Transverse colon (tissue), 4 donors: ENCODE results near the gene COL24A1. TPM values are rescaled to one million over a fixed set of nuclear protein-coding genes. Genes with fewer than 3 reads are reported as not detected.
"Not testable (repeated sequence)": the region's sequence is repeated elsewhere in the genome, so short reads cannot be mapped to it uniquely, and the experiment has no call there.

Source experiments
- DNase-seq: peaks from one replicate; pipeline ENCODE4 v3.0.0-alpha.2; 2019
- H3K27ac ChIP-seq, 4 donors: fragments of 200-600 bp; sonication (generic); 2 replicates each; pipeline ENCODE4 v1.5.1; 2016 to 2018; ENCODE audit warnings: inconsistent platforms in 4 of 4
- H3K27me3 ChIP-seq: fragments of 200-600 bp; sonication (generic); 2 replicates; pipeline ENCODE4 v1.5.1; 2017; ENCODE audit warnings: inconsistent platforms
- H3K36me3 ChIP-seq, 4 donors: fragments of 200-600 bp; sonication (generic); 2 replicates each; pipeline ENCODE4 v1.5.1; 2017 to 2019; ENCODE audit warnings: inconsistent platforms in 4 of 4
- H3K4me1 ChIP-seq, 4 donors: fragments of 200-600 bp; sonication (generic); 2 replicates each; pipeline ENCODE4 v1.5.1; 2017 to 2020; ENCODE audit warnings: inconsistent platforms in 4 of 4
- H3K4me3 ChIP-seq, 4 donors: fragments of 200-600 bp; sonication (generic); 1 replicate in 1 of 4; 2 replicates in 3 of 4; pipeline versions ENCODE4 v1.5.1 to v1.6.1; 2017 to 2019; ENCODE audit warnings: inconsistent platforms in 4 of 4
- H3K9me3 ChIP-seq, 2 donors: fragments of 200-600 bp; sonication (generic); 2 replicates each; pipeline ENCODE4 v1.5.1; 2017 to 2019; ENCODE audit warnings: inconsistent platforms in 2 of 2
- EP300 ChIP-seq: sonication (generic); formaldehyde crosslinking; IDR thresholded peaks from one replicate; pipeline ENCODE4 v1.6.1; 2017; ENCODE audit warnings: antibody characterized with exemption, low read depth
- POLR2A ChIP-seq: fragments of 450-650 bp; IDR thresholded peaks from one replicate; pipeline ENCODE4 v1.6.1; 2016; ENCODE audit warnings: antibody characterized with exemption, mild to moderate bottlenecking, moderate library complexity
- POLR2AphosphoS5 ChIP-seq, 3 donors: sonication (generic); formaldehyde crosslinking; IDR thresholded peaks; one replicate each; pipeline ENCODE4 v1.6.1; 2016; ENCODE audit warnings: antibody characterized with exemption in 3 of 3
- WGBS, 2 donors: methylation state at CpG; one replicate each; pipeline ENCODE4 v1.1.5; 2018; ENCODE audit warnings: low coverage in 1 of 2; 5-methylcytosine and 5-hydroxymethylcytosine counted together
- in situ Hi-C, 4 donors: fragments of 200-750 bp; cut with MboI; loops; one replicate each; pipeline versions ENCODE4 v1.15.0 to v1.15.1; 2017; ENCODE audit warnings: low sequenced_read_pairs in 3 of 4, low pct_ligation_motif_present in 1 of 4, low pct_unique_long_range_greater_than_20kb in 1 of 4
- intact Hi-C: fragments of 100-400 bp; cut with DNase I; formaldehyde crosslinking; loops from one replicate; pipeline ENCODE4 v1.15.1; 2023; ENCODE audit warnings: low total_unique reads
- total RNA-seq, 4 donors: library from RNA; depleted of rRNA; stranded (reverse); fragments of >200 nt; gene quantifications; one replicate each; pipeline ENCODE4 v1.1.0, GENCODE V29; 2016
- TF ChIP-seq, protein P1 (sequence below), 5 experiments: fragments of 200-600 bp in 3 of 5; fragments of 450-650 bp in 2 of 5; sonication (generic) in 3 of 5; IDR thresholded peaks; 1 replicate in 2 of 5; 2 replicates in 3 of 5; pipeline ENCODE4 v1.5.1; 2016 to 2017; ENCODE audit warnings: antibody characterized with exemption in 5 of 5, inconsistent platforms in 3 of 5, mild to moderate bottlenecking in 2 of 5, moderate library complexity in 1 of 5

Gene COL24A1
- total RNA-seq, 4 donors from 2014 or later = 0.68 to 1.2 (median 0.93) TPM

DNA sequence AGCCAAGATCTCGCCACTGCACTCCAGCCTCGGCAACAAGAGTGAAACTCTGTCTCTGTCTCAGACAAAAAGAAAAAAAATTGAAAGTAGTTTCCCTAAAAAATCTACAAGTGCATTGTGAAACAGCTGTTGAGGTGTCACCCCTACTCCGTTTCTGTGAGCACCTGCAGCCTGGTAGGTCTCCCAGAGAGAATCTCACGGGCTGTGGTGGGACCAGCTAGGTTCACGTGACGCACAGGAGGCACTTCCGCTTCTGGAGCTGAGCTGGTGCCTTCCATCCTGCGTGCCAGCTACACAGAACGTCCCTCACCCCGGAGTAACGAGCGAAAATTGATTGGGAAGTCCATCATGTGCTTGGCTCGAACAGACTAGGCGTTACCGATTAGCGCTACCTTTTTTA, 66.8 kb downstream of the COL24A1 start:
- in situ Hi-C loops = no loop called here
- H3K27ac ChIP-seq = no peak overlapping the region
- DNase-seq = no peak
- no peaks in the 10 kb centered on the region for H3K27me3 ChIP-seq
- intact Hi-C loops = no loop called here
- no peaks in the 10 kb centered on the region for H3K4me1 ChIP-seq
- no peak for TF ChIP-seq EP300
- TF ChIP-seq POLR2A = no peak
- TF ChIP-seq, protein P1, sequence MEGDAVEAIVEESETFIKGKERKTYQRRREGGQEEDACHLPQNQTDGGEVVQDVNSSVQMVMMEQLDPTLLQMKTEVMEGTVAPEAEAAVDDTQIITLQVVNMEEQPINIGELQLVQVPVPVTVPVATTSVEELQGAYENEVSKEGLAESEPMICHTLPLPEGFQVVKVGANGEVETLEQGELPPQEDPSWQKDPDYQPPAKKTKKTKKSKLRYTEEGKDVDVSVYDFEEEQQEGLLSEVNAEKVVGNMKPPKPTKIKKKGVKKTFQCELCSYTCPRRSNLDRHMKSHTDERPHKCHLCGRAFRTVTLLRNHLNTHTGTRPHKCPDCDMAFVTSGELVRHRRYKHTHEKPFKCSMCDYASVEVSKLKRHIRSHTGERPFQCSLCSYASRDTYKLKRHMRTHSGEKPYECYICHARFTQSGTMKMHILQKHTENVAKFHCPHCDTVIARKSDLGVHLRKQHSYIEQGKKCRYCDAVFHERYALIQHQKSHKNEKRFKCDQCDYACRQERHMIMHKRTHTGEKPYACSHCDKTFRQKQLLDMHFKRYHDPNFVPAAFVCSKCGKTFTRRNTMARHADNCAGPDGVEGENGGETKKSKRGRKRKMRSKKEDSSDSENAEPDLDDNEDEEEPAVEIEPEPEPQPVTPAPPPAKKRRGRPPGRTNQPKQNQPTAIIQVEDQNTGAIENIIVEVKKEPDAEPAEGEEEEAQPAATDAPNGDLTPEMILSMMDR (IDR thresholded peaks at IDR 0.05) = no peak
- TF ChIP-seq POLR2AphosphoS5 (IDR thresholded peaks at IDR 0.05) = no peak
- H3K36me3 ChIP-seq = no peaks in the 10 kb centered on the region
- H3K9me3 ChIP-seq = no peaks in the 10 kb centered on the region
- WGBS, 2 donors = 91 to 96% methylated on average over 5 to 16 of the region's 16 CpGs
- H3K4me3 ChIP-seq = no peak overlapping the region

DNA sequence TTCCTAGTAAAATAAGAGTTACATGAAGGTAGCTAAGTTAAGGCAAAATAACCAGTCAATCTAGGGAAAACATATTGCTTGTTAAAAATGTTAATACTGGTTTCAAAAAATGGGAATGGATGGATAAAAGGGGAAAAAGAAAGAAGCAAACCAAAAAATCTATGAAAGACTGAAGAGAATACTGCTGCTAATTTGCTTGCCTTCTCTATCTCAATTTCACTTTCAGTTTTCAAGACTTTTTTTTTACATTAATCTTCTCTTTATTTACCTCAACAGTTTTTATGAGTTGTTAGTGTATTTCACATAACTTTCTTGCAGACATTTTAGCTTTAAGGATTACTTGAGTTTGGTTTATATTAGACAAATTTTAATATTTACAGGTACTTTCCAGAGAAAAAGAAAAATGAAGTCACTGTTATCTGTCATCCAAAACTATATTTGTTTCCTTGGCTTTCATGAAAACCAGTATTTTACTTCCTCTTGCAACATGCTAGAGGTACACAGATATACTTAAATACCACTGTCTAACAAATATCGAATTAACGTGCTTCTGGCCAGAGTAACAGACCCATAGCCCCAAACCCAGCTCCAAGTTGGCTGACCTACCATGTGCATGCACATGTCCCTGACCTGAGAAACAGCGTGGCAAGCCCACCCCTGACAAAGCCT, 70.7 kb downstream of the COL24A1 start:
- Histone ChIP-seq H3K4me3 (no peak overlapping the region), H3K36me3 (no peaks in the 10 kb centered on the region), H3K9me3 (no peaks in the 10 kb centered on the region), H3K27ac (no peak overlapping the region), H3K4me1 (no peaks in the 10 kb centered on the region), H3K27me3 (no peaks in the 10 kb centered on the region)
- intact Hi-C loops (no loop called here), in situ Hi-C loops (no loop called here)
- TF ChIP-seq POLR2AphosphoS5 (IDR thresholded peaks at IDR 0.05) (no peak), EP300 (no peak), POLR2A (no peak)
- TF ChIP-seq, protein P1 (IDR thresholded peaks at IDR 0.05) = no peak
- WGBS, 2 donors = 65 to 80% methylated on average over 3 of the region's 3 CpGs
- no peak for DNase-seq

DNA sequence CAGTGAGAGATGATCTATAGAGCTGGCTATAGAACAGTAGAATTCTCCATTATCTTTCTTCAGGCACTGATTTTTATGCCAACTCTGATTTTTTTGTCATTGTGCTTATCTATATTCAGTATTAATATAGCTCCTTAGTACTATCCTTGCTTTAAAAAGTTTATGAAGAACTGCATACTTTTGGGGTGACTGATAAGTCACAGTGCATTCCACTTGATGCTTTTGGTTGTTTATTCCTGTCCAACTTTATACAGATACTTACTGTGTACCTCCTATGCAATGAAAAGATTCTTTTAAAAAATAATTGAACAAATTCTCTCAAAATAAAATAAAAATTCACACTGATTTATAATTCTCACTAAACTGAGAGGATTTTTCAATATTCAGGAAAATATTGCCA, 71.6 kb downstream of the COL24A1 start:
- TF ChIP-seq, protein P1 (IDR thresholded peaks at IDR 0.05) = no peak
- TF ChIP-seq POLR2A = no peak
- no peak for TF ChIP-seq EP300
- TF ChIP-seq POLR2AphosphoS5 (IDR thresholded peaks at IDR 0.05) = no peak
- H3K36me3 ChIP-seq = no peaks in the 10 kb centered on the region
- no peaks in the 10 kb centered on the region for H3K27me3 ChIP-seq
- intact Hi-C loops = no loop called here
- in situ Hi-C loops = no loop called here
- H3K27ac ChIP-seq = no peak overlapping the region
- no peaks in the 10 kb centered on the region for H3K4me1 ChIP-seq
- no peak overlapping the region for H3K4me3 ChIP-seq
- no peak for DNase-seq
- H3K9me3 ChIP-seq = no peaks in the 10 kb centered on the region

DNA sequence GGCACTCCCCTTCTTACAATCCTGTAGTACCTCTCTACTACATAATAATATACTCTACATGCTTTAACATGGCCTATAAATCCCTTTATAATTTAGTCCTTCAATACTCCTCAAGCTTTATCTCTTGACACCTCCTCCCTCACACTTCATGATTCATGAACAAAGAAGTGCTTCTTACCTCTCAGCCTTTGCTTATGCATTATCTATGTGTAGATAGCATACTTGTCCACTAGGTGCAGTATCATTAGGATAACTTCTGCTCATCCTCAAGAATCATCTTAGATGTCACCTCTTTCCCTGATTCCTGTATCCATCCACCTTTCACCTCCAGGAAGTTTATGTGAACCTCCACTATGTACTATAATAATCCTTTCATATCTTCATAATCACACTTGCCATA, 74.4 kb downstream of the COL24A1 start:
- Histone ChIP-seq H3K27ac (no peak overlapping the region), H3K27me3 (no peaks in the 10 kb centered on the region), H3K9me3 (peaks cover 3 to 7% of the 10 kb centered on the region in 2 donors), H3K4me1 (no peaks in the 10 kb centered on the region), H3K4me3 (no peak overlapping the region), H3K36me3 (no peaks in the 10 kb centered on the region)
- in situ Hi-C loops (no loop called here), intact Hi-C loops (no loop called here)
- DNase-seq = no peak
- no peak for TF ChIP-seq EP300
- TF ChIP-seq, protein P1 (IDR thresholded peaks at IDR 0.05) = no peak

DNA sequence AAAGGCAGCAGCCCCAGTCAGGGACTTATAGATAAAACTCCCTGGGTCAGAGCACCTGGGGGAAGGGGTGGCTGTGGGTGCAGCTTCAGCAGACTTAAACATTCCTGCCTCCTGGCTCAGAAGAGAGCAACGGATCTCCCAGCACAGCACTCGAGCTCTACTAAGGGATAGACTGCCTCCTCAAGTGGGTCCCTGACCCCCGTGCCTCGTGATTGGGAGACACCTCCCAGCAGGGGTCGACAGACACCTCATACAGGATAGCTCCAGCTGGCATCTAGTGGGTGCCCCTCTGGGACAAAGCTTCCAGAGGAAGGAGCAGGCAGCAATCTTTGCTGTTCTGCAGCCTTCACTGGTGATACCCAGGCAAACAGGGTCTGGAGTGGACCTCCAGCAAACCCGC, 84.1 kb downstream of the COL24A1 start:
- not testable (repeated sequence) for H3K27ac ChIP-seq, H3K36me3 ChIP-seq
- WGBS, 2 donors = 90% methylated on average over 6 of the region's 6 CpGs; no CpG with 5 or more reads in 1 of the 2 donors

DNA sequence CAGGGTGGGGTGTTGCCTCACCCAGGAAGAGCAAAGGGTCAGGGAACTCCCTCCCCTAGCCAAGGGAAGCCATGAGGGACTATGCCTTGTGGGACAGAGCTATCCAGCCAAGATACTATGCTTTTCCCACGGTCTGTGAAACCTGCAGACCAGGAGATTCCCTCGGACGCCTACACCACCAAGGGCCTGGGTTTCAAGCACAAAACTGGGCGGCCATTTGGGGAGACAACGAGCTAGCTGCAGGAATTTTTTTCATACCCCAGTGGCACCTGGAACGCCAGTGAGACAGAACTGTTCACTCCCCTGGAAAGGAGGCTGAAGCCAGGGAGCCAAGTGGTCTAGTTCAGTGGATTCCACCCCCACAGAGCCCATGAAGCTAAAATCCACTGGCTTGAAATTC, 84.7 kb downstream of the COL24A1 start:
- in situ Hi-C loops, H3K4me1 ChIP-seq, H3K4me3 ChIP-seq, H3K36me3 ChIP-seq, H3K27ac ChIP-seq, intact Hi-C loops, H3K27me3 ChIP-seq, DNase-seq, H3K9me3 ChIP-seq: not testable (repeated sequence)
- 83% methylated on average over 6 of the region's 6 CpGs; no CpG with 5 or more reads in 1 of the 2 donors for WGBS, 2 donors

More for the DNA sequence above, 84.1 kb downstream of the COL24A1 start:
- intact Hi-C loops, H3K27me3 ChIP-seq, H3K9me3 ChIP-seq, DNase-seq, in situ Hi-C loops, H3K4me3 ChIP-seq, H3K4me1 ChIP-seq: not testable (repeated sequence)
